PFSK-1 (cell line): ENCODE data around the gene MYOT.

Source experiments
- POLR2AphosphoS5 ChIP-seq: IDR thresholded peaks from 2 replicates; pipeline ENCODE4 v1.6.1; 2012; ENCODE audit warnings: low read depth, mild to moderate bottlenecking, control low read depth, low read length, moderate library complexity
- REST ChIP-seq, 2 experiments: IDR thresholded peaks; 2 replicates each; pipeline versions ENCODE4 v1.6.1 to v1.8.0; 2011 to 2012; ENCODE audit warnings: low read depth in 2 of 2, low read length in 2 of 2, control low read depth in 1 of 2, inconsistent platforms in 1 of 2, mild to moderate bottlenecking in 1 of 2, moderate library complexity in 1 of 2; ENCODE audit not compliant: insufficient read depth in 1 of 2
- SIN3A ChIP-seq: IDR thresholded peaks from 2 replicates; pipeline ENCODE4 v1.6.1; 2012; ENCODE audit warnings: mild to moderate bottlenecking, low read length, moderate library complexity, borderline replicate concordance; ENCODE audit not compliant: insufficient read depth
- TAF1 ChIP-seq: IDR thresholded peaks from 2 replicates; pipeline ENCODE4 v1.6.1; 2012; ENCODE audit warnings: low read length, control low read depth, borderline replicate concordance; ENCODE audit not compliant: insufficient read depth

- TF ChIP-seq POLR2AphosphoS5: no peak
- TF ChIP-seq REST (IDR thresholded peaks at IDR 0.05; ENCODE audit: insufficient read depth in 1 of 2, low read depth in 2 of 2, low read length in 2 of 2): no peak
- no peak for TF ChIP-seq TAF1
- TF ChIP-seq SIN3A: no peak
Observed at GRCh38 chr5:137834498-137835049, 33.1 kb upstream of the MYOT start.
